Glutamatergic neuron (in vitro differentiated cells): ENCODE measurements around the gene SUN1. TPM values are rescaled to one million over a fixed set of nuclear protein-coding genes. Genes with fewer than 3 reads are reported as not detected.

ENCODE experiments used
- DNase-seq: peaks from one replicate; pipeline ENCODE4 v3.0.0; 2022
- H3K27ac Mint-ChIP-seq: one replicate; pipeline ENCODE4 v1.8.0; 2020; ENCODE audit warnings: mild to moderate bottlenecking, mixed read lengths, inconsistent platforms; ENCODE audit not compliant: unreplicated experiment
- H3K27me3 Mint-ChIP-seq: one replicate; pipeline ENCODE4 v1.8.0; 2020; ENCODE audit warnings: mild to moderate bottlenecking, moderate library complexity, mixed read lengths, inconsistent platforms; ENCODE audit not compliant: unreplicated experiment
- H3K36me3 Mint-ChIP-seq: one replicate; pipeline ENCODE4 v1.8.0; 2020; ENCODE audit warnings: mild to moderate bottlenecking, mixed read lengths, inconsistent platforms; ENCODE audit not compliant: unreplicated experiment
- H3K4me1 Mint-ChIP-seq: one replicate; pipeline ENCODE4 v1.8.0; 2020; ENCODE audit warnings: mild to moderate bottlenecking, low read depth, mixed read lengths, inconsistent platforms; ENCODE audit not compliant: unreplicated experiment
- H3K4me3 Mint-ChIP-seq: one replicate; pipeline ENCODE4 v1.8.0; 2020; ENCODE audit warnings: mild to moderate bottlenecking, mixed read lengths, inconsistent platforms; ENCODE audit not compliant: unreplicated experiment
- H3K9me3 Mint-ChIP-seq: one replicate; pipeline ENCODE4 v1.8.0; 2020; ENCODE audit warnings: mild to moderate bottlenecking, moderate library complexity, mixed read lengths, inconsistent platforms; ENCODE audit not compliant: unreplicated experiment
- CTCF ChIP-seq: fragments of 200-600 bp; sonication (generic); IDR thresholded peaks from one replicate; pipeline ENCODE4 v1.5.0; 2021; ENCODE audit not compliant: partially characterized antibody, unreplicated experiment
- total RNA-seq: library from RNA; stranded (reverse); fragmentation: NEBNext Ultra II Directional; extraction: Animal tissue kit (Norgen Biotek cat#: 25700); gene quantifications from one replicate; pipeline ENCODE4 v1.2.1, GENCODE V29; 2021; ENCODE audit not compliant: unreplicated experiment

The SUN1 gene
- total RNA-seq, 1 donor from 2014 or later: 879 TPM

- H3K4me1 Mint-ChIP-seq: peaks cover 24% of the 10 kb centered on the region
- peaks cover 9% of the 10 kb centered on the region for H3K36me3 Mint-ChIP-seq
- peaks cover 14% of the 10 kb centered on the region for H3K27me3 Mint-ChIP-seq
- peak overlapping the region; percentile 91 for H3K4me3 Mint-ChIP-seq
- DNase-seq: peak; percentile 56
- peak overlapping the region; percentile 90 for H3K27ac Mint-ChIP-seq
- H3K9me3 Mint-ChIP-seq: peaks cover 9% of the 10 kb centered on the region
- no peak for TF ChIP-seq CTCF
Observed at GRCh38 chr7:877312-878232, 45.3 kb downstream of the SUN1 start.

- Mint-ChIP-seq H3K27ac (no peak overlapping the region), H3K27me3 (peaks cover 11% of the 10 kb centered on the region), H3K9me3 (peaks cover 5% of the 10 kb centered on the region), H3K4me3 (peak overlapping the region; percentile 57), H3K4me1 (peaks cover 16% of the 10 kb centered on the region), H3K36me3 (peaks cover 4% of the 10 kb centered on the region)
- no peak for DNase-seq
- no peak for TF ChIP-seq CTCF
Observed at GRCh38 chr7:879093-879492, 46.8 kb downstream of the SUN1 start.

- Mint-ChIP-seq H3K4me3 (no peak overlapping the region), H3K9me3 (peaks cover 5% of the 10 kb centered on the region)
Observed at GRCh38 chr7:879706-880105, 47.4 kb downstream of the SUN1 start.

GRCh38 chr7:880450-880849, 48.2 kb downstream of the SUN1 start:
- Mint-ChIP-seq H3K27me3 (peaks cover 3% of the 10 kb centered on the region), H3K4me3 (peak overlapping the region; percentile 22), H3K36me3 (peaks cover 4% of the 10 kb centered on the region), H3K4me1 (peaks cover 21% of the 10 kb centered on the region), H3K27ac (no peak overlapping the region), H3K9me3 (peaks cover 5% of the 10 kb centered on the region)
- DNase-seq: no peak
- TF ChIP-seq CTCF: no peak

More at GRCh38 chr7:879706-880105, 47.4 kb downstream of the SUN1 start:
- Mint-ChIP-seq H3K4me1 (peaks cover 17% of the 10 kb centered on the region), H3K36me3 (peaks cover 4% of the 10 kb centered on the region), H3K27me3 (peaks cover 10% of the 10 kb centered on the region), H3K27ac (no peak overlapping the region)
- no peak for DNase-seq
- no peak for TF ChIP-seq CTCF
